GM10847 (cell line): ENCODE measurements around the gene FUT9.

Experiments
- POLR2A ChIP-seq: IDR thresholded peaks from 2 replicates; pipeline ENCODE4 v1.6.1; 2011; ENCODE audit not compliant: insufficient read length; ENCODE audit errors: extremely low read depth

FUT9 gene

GRCh38 chr6:96032661-96033060 lies 16.9 kb downstream of the FUT9 start:
- no peak for TF ChIP-seq POLR2A

GRCh38 chr6:96051555-96051954 lies 35.8 kb downstream of the FUT9 start:
- no peak for TF ChIP-seq POLR2A

- no peak for TF ChIP-seq POLR2A
Observed at GRCh38 chr6:96058082-96058481, 42.3 kb downstream of the FUT9 start.

- TF ChIP-seq POLR2A = no peak
Observed at GRCh38 chr6:96059586-96059985, 43.8 kb downstream of the FUT9 start.

- no peak for TF ChIP-seq POLR2A
Observed at GRCh38 chr6:96060249-96060648, 44.5 kb downstream of the FUT9 start.

- TF ChIP-seq POLR2A = no peak
Observed at GRCh38 chr6:96065213-96065612, 49.4 kb downstream of the FUT9 start.

- TF ChIP-seq POLR2A = no peak
Observed at GRCh38 chr6:96066376-96066775, 50.6 kb downstream of the FUT9 start.

- TF ChIP-seq POLR2A = no peak
Observed at GRCh38 chr6:96073555-96073954, 57.8 kb downstream of the FUT9 start.

GRCh38 chr6:96074006-96074405 lies 58.2 kb downstream of the FUT9 start:
- no peak for TF ChIP-seq POLR2A

- TF ChIP-seq POLR2A = no peak
Observed at GRCh38 chr6:96075826-96076225, 60.1 kb downstream of the FUT9 start.

- no peak for TF ChIP-seq POLR2A
Observed at GRCh38 chr6:96086745-96087144, 71.0 kb downstream of the FUT9 start.

- no peak for TF ChIP-seq POLR2A
Observed at GRCh38 chr6:96089173-96089572, 73.4 kb downstream of the FUT9 start.

GRCh38 chr6:96094077-96094476 lies 78.3 kb downstream of the FUT9 start:
- no peak for TF ChIP-seq POLR2A

- no peak for TF ChIP-seq POLR2A
Observed at GRCh38 chr6:96099069-96099468, 83.3 kb downstream of the FUT9 start.

- no peak for TF ChIP-seq POLR2A
Observed at GRCh38 chr6:96101564-96101963, 85.8 kb downstream of the FUT9 start.

- TF ChIP-seq POLR2A = no peak
Observed at GRCh38 chr6:96104910-96105309, 89.1 kb downstream of the FUT9 start.

- TF ChIP-seq POLR2A = no peak
Observed at GRCh38 chr6:96110878-96111277, 95.1 kb downstream of the FUT9 start.

GRCh38 chr6:96116674-96117073 lies 100.9 kb downstream of the FUT9 start:
- TF ChIP-seq POLR2A = no peak
